GM21619 (cell line): ENCODE measurements around the gene CLDN24.

Experiments used
- ATAC-seq: cut with Tn5 transposase; IDR thresholded peaks from one replicate; pipeline ENCODE4 v1.9.1; 2021; ENCODE audit not compliant: unreplicated experiment

Gene CLDN24

DNA sequence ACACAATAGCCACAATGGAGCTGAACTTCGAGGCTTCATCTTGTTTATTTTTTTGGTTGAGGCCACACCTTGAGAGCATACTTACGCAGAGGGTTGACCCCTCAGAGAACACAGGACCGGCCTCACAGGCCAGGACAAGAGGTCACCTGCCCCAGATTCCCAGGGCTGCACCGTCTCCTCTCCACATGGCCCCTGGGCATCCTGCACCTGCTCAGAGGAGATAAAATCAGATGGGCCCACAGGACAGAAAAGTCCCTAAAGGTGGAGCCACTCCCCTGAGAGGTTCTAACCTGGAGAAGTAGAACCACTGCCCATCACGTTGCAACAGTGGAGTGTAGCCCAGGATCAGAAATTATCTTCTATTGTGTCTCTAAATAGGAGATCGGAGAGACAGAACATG, 1.1 kb upstream of the CLDN24 start:
- ATAC-seq = no peak

DNA sequence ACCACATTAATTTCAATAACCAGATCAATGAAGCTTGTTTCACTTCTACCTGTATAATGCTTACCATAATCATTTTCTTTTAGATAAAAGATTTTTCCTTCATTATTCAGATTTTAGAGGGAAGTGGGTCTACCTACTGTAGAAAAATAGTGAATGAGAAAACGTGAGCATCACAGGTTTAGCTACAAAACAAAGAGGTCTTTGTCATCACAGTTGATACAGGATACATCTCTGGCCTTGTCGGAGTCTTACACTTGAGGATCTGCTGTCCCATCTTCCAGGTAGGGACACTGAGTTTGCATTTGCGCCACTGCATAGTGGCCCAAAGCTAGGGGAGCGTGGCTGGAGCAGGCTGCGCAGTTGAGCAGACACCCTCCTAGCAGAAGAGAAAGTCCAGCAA, 710 bp downstream of the CLDN24 start:
- no peak for ATAC-seq

DNA sequence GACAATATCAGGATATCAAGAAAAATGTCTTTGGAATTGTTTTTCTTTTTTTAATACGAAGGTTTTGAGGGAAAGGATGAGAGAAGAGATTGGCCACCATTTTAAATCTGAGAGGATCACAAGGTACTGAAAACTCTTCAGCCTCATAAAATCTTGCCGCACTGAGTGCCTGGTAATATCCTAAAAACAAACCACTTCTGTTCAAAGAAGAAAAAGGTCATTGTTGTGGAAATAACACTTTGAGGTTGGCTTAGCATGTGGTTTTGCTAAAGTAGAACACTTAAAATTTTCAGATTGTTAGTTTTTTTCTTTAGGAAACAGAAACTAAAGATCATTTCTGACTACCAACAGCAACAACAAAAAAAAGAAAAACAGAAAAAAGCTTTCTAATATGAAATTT, 1.1 kb downstream of the CLDN24 start:
- ATAC-seq = peak; percentile 66

DNA sequence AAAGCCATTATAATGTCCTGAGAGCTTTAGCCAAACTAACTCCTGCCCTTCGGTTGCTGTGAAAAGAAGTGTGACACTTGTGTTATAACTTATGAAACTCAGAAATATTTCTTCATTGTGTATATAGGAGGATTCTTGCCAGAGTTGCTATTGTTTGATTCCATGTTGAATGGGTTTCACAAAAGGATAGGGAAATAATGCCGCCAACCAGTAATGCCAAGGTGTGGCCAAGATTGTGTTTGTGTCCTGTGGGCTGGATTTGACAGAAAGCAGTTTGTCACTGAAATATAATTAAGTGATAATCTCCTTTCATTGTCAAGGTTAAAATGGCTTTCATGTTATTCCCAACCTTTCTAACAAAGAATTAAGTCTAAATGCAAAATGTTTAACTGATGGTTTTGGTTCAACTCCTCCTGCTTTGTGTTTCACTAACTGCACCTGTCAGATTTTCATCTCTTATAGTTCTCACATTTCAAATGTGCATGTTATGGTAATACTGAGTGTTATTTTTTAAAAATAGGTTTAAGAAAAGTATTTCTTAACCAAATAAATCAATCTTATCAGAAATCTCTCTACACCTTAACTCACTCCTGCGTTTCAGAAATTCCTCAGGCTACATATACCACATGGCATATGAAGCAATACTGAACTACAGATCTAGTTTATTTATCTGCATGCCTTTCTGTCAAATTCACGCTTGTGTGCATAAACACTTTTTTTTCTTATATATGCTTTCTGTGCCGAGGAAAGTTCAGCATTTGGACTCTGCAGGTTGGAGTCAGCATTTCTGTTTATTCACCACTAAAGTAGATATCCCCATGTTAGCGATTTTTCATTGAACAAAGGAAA, 1.8 kb downstream of the CLDN24 start, which contains the start of gene CLDN22:
Gene CLDN22 (minus strand): TSS at position 66 of the 849 bp plus-strand sequence. CDS start 58 bp downstream, at position 8.
- no peak for ATAC-seq

DNA sequence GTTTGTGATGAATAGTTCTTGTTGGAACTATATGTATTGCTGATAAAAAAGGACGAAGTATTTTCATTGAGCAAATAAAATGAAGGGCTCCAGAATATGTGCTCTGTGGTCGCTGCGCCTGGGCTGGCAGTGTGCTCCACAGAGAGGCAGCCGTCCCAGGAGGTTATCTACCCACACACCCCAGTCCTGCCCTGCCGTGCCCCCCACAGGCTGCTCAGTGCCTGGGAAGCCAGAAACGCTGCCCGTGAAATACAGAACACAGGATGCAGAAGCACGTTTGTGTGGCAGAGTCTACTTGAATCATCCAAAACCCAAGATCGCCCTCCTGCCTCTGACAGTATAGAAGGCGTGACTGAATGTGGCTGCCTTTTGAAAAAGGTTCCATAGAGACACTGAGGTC, 3.6 kb downstream of the CLDN24 start:
- ATAC-seq = no peak

DNA sequence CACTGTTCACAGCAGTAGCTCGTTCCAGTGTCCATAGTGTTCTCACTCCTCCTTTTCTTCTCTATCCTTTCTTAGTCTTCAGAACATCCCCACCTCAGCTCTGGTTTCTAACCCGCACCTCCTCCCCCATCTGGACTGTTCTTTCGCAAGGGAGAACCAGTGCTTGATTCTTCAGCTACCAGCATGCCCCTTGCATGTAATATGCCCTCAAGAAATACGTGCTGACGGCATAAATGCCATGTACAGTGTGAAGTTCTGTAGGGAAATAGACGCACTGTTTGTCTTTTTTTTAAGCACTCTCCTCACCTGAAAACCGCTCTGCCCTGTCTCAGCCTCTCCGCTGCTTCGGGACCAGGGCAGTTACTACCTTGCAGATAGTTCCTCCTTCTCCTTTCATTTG, 7.4 kb downstream of the CLDN24 start:
- ATAC-seq = no peak

DNA sequence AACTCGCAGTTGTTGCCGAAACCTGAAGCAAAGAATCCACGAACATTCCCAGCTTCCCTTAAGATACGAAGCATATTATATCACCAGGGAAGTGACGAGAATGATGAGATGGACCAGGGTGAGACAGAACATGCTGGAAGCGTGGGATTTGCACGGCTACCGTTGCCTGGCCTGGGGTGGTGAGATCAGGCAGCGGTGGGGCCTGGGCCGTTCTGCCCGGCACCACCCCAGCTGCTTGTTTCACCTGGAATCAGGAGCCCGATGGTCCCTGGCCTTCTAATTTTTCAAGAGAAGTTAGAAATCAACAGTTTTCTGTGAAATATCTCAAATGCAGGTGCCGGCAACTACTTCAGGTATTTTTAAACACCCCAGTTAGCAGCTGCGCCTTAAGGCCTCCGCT, 7.9 kb downstream of the CLDN24 start:
- ATAC-seq = no peak

DNA sequence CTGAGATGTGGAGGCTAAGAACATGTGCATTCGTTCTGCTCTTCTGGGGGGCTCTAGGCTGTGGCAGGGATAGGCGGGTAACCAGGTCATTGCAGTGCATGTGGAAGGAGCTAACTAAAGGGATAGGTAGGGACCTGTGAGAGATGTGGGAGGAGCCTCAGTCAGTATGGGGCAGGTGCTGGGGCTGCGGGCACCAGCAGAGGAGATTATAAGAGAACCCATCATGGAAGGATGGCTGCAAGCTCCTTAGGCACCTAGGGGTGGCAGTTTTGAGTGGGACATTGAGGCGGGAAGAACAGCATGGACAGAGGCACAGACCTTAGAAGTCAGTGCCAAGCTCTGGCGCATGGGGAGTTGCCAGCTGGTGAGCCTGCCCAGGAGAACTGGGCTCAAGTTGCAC, 9.4 kb downstream of the CLDN24 start:
- no peak for ATAC-seq

DNA sequence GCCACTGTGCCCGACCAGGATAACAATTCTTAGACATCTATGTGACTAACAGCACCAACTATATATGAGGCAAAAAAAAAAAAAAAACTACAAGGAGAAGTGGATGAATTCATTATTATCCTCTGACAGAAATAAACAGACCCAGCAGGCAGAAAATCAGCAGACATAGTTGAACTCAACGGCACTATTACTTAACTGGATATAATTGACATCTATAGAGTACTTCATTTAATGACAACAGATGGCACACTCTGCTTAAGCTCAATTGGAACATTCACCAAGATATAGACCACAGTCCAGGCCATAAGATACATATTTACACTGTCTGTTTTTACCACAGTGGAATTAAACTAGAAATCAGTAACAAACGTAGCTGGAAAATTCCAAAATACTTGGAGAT, 15.4 kb downstream of the CLDN24 start:
- ATAC-seq = no peak

DNA sequence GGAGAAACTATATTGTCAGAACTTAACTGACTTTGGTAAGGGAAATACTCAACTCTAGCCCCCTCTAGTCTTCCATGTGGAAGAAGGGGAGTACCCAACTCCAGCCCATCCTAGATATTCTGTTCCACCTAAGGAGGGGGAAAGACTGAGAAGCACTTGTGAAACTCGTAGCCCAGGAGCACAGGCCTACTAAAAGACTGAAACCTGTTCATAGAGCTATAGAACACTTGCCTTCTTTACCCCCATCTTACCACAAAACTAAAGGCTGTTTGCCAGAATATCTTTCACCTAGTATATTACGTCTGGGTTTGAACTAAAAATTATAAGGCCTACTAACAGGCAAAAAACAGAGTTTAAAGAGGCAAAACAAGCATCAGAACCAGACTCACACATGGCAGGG, 17.7 kb downstream of the CLDN24 start:
- no peak for ATAC-seq

DNA sequence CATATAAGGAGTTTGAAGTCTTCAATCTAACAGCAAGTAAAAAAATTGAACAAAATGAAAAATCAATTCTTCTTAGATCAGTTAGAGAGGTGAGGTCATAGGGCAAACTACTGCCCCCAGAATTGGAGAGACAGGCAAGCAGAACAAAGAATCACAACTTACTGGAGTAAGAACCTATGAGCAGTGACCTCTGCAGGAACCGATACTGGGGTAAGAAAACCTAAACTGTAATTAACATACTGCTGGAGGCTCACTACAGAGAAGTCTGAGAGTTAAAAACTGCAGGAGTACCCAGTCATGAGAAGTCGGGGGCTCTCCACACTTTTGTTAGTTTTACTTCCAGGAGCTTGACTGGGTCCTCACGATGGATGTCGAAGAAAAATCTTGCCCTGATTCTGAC, 18.2 kb downstream of the CLDN24 start:
- peak; percentile 44 for ATAC-seq

DNA sequence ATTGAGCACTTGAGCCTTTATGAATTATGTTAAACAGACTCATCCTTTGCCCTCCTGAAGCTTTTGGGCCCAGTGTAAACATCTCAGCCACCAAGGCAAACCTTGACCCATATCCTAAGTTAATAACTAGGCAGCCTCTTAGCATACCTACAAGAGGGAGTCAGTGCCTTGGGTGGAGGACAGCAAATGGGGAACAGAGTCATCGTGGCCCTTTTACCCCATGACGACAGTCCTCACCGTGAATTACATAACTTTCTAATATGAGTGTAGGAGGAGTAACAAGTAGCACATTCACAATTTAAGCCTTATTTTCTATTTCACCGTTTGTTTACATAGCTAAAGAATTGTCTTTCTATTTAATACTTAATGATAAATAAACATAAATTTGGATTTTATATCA, 18.9 kb downstream of the CLDN24 start:
- ATAC-seq = no peak

DNA sequence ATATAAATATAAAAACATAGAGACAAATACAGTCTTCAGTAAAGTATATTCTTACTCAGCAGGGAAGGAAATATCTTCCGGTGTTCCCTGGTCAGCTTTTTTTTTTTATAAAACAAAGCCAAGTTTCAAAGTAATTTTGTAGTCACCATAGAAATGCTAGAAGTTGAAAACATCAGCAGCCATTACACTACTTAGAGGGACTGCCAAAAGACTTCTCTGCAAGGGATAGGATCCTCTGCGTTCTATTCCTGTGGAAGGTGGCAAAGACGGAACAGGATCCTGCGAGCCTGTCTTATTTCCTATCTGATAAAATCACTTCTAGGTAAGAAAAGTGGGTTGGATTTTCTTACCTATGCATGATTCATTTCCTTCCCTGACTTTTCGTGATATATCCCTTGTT, 21.6 kb downstream of the CLDN24 start:
- ATAC-seq = no peak

DNA sequence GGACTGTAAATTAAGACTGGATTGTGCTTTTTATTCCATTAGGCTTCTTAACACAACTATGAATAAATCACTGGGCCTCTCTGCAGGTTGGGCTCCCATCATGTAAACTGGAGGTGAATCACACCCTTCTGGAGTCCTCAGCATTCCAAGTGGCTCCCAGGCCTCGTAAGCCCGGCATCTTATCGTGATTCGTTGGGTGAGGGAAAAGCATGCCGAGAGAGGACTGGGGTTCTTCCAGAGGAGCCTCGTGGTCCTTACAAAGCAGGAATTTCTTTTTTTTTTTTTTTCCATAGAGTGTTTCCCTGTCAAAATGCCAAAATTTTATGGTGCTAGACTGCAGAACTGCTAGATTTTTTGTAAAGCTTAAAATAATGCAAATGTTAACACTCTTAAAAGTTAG, 22.2 kb downstream of the CLDN24 start:
- no peak for ATAC-seq

DNA sequence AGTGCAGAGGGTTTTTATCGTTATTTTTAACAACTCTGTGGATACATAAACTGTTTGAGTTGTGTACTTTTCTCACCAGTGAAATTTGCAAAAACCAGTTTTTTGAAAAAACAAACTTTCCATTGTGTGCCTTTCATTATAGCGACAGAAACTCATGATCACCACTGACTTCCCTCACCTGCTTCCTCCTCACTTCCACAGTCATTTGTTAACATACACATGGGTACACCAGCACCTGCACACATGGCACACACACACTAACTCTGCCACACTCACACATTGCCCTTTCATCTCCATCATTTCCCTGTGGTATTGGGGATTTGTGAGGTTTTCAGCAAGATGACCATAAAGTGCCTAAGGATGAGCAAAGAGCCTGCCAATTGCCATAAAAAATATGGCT, 22.8 kb downstream of the CLDN24 start:
- ATAC-seq = no peak

DNA sequence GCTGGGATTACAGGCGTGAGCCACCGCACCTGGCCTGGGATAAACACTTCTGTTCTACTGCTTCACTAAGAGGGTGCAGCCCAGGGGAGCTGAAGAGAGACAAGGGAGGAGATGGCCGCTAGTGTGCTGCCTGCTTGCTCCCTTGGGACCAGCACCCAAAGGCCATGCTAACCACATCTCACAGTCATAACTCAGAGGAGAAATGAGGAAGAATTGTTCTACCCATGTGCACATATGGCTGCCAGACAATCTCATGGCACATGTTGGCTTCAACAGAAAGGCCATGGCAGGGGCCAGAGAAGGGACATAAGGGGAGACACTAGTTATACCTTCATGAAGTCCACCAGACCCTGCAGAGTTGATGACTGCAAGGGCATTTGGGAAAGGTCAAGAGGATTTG, 24.6 kb downstream of the CLDN24 start:
- ATAC-seq = peak; percentile 79

DNA sequence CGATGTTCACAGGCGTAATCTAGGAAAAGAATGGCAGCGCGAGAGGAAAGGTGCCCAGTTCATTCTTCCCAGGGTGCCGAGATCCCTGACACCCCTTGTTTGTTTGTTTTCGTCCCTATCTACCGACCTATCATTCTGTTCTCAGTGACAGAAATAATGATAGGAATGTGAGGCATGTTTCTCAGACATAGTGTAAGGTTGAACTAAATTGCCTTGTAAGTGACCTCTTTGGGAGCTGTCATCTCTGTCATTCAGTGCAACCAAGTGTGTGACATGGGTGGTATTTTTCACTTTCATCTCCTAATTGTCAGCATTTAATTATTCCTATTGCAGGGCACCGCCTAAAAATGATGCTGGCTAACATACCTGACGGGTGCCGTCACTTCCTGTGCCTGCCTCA, 26.5 kb downstream of the CLDN24 start:
- ATAC-seq = no peak

DNA sequence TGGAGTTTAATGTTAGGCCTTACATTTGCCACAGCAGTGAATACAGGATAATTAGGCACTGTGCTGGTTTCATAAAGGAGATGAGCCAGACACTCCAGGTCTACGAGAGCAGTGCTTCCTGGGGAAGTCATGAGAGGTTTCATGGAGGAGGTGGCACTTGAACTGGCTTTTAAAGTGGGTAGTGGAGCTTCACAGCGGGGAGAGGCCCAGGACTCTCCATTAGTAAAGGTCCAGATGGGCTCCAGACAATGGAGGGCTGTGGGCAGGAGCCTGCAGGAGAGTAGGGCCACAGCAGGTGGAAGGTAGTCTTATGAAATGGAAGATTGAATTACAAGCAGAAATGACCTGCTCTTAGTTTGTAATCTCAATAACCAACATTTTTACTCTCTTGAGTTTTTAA, 31.2 kb downstream of the CLDN24 start:
- no peak for ATAC-seq

DNA sequence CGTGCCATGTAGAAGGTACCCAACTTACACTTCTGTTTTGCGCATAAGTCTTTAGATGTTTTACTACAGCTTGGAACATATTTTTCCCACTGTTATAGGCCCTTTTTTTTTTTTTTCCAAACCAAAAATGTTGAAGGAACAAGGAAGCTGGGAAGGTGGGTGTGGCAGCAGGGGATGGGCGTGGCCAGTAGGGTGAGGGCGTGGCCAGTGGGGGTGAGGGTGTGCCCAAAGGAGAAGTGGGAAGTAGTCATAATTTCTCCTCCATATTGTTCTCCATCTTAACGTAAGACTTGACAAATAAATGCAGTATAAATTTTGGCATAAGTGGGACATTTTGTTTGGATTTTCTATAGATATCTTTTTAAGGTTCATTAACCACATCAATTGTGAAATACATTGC, 32.5 kb downstream of the CLDN24 start:
- no peak for ATAC-seq

DNA sequence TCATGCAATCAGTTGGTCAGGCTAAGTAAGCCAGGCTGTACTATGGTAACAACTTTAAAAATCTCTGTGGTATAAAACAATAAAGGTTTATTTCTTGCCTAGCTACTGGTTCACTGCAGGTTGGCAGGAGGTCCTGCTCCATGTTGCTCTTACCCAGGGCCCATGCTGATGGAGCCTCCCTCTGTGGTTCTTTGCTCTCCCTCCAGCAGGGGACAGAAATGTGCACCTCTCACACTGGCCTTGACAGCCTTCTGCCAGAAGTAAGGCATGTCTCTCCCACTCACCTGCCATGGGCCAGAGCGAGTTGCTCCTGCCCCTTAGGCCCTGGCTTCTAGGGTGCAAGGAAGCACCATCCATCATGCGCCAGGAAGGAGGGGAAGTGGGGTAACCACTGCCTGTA, 33.3 kb downstream of the CLDN24 start:
- ATAC-seq = no peak

DNA sequence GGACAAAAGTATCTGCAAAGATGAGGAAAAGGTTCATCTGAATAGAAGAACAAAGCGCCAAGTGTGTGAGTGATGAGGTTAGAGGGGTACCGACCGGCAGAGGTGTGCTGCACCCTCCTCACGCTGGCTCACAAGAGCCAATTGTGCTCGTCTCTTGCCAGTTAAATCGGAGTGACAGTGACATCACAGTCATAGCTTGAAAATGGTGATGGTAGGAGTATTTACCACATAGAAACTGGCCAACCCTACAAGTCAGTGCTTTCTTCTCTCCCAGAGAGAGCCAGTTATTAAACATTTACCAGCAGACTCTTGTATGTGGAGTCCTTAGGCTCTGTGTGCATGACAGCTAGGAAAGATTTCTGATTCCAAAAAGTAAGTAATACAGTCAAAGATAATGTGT, 34.5 kb downstream of the CLDN24 start:
- ATAC-seq = peak; percentile 83

DNA sequence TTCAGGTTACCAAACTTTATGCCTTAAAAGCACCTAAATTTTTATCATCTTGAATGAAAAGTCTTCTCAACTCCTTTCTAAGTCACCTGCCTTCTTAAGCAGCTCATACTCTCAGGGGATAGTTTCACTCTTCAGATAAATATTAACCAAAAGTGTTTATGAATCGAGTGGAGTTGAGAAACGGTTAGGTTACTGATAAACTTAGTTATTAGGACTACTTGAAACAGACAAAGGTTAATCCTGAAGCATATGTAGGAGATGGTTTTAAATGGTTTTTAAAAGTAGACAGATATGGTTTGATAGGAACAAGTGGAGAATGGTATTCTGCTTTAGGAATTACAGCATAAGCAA, 34.9 kb downstream of the CLDN24 start:
- peak; percentile 78 for ATAC-seq

DNA sequence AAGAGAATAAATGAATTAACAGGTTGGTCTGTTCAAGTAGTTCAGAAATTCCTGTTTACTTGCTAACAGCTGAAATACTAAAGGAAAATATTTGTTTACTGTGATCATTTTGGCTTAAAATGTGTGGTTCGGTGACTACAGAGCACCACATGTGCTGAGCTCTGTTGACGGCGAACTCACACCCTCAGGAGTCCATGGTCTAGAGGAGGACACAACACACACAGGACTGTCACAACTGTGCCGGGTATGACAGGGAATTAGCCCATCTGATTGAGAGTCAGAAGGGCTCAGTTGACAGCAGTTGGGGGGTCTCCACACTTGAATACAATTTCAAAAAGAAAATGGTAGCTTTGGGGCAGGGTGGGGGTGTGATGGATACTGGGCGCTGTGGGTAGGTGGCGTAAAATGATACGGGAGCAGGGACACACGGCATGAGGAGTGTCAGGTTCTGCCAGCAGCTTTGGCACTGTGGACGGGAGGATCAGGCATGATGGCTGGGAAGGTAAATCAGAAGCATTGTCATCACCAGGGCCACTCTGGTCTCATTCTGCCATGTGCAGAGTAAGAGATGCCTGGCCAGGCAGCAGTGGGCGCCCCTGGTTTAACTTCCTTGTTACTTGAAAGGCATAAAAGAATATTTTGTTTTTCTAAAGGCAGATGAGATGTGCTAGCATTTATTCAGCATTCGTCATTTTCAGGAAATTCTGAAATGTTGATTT, 35.5 kb downstream of the CLDN24 start:
- peak; percentile 20 for ATAC-seq
